ENCODE data around the gene XXYLT1. TPM values are rescaled to one million over a fixed set of nuclear protein-coding genes. Genes with fewer than 3 reads are reported as not detected.

XXYLT1 gene
- total RNA-seq, 1 donor from 2014 or later, result 9.8 TPM

DNA sequence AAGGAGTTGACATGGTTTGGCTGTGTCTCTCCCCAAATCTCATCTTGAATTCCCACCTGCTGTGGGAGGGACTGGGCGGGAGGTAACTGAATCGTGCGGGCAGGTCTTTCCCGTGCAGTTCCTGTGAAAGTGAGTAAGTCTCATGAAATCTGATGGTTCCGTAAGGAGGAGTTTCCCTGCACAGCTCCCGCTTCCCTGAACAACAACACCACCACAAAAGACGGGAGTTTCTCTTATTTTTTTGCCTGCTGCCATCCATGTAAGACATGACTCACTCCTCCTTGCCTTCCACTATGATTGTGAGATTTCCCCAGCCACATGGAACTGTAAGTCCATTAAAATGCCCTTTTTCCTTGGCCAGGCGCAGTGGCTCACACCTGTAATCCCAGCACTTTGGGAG lies 22.7 kb downstream of the XXYLT1 start:
- H3K27me3 ChIP-seq, result no peaks in the 10 kb centered on the region
- intact Hi-C loops (cut with DNase I), result no loop called here
- no peak for DNase-seq
- TF ChIP-seq CTCF (IDR thresholded peaks at IDR 0.05), result no peak
- no peak overlapping the region for H3K27ac ChIP-seq
- no peaks in the 10 kb centered on the region for H3K9me3 ChIP-seq
- H3K36me3 ChIP-seq, result no peaks in the 10 kb centered on the region
- no peak for ATAC-seq
- no peaks in the 10 kb centered on the region for H3K4me1 ChIP-seq
- H3K4me3 ChIP-seq, result no peak overlapping the region

DNA sequence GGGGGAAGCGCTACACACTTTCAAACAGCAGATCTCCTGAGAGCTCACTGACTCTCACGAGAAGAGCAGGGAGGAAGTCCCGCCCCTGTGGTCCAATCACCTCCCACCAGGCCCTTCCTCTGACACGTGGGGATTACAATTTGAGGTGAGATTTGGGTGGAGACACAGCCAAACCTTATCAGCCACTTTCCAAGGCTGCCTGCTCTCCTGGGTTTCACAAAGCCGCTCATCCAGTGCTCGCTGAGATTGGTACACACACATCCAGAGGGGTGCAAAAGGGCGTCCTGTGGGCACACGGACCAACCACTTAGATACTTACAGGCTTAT lies 23.1 kb downstream of the XXYLT1 start:
- H3K36me3 ChIP-seq, result no peaks in the 10 kb centered on the region
- H3K4me1 ChIP-seq, result no peaks in the 10 kb centered on the region
- H3K9me3 ChIP-seq, result no peaks in the 10 kb centered on the region
- intact Hi-C loops (cut with DNase I), result no loop called here
- DNase-seq (peak; percentile 17), ATAC-seq (no peak)
- TF ChIP-seq CTCF (IDR thresholded peaks at IDR 0.05), result no peak
- no peaks in the 10 kb centered on the region for H3K27me3 ChIP-seq
- H3K27ac ChIP-seq, result no peak overlapping the region
- H3K4me3 ChIP-seq, result no peak overlapping the region

GRCh38 chr3:195247086-195247862 lies 23.7 kb downstream of the XXYLT1 start:
- TF ChIP-seq CTCF (IDR thresholded peaks at IDR 0.05), result no peak
- H3K4me1 ChIP-seq, result no peaks in the 10 kb centered on the region
- H3K4me3 ChIP-seq, result no peak overlapping the region
- H3K27me3 ChIP-seq, result no peaks in the 10 kb centered on the region
- intact Hi-C loops (cut with DNase I), result no loop called here
- no peak for ATAC-seq
- H3K27ac ChIP-seq, result no peak overlapping the region
- H3K9me3 ChIP-seq, result no peaks in the 10 kb centered on the region
- peak; percentile 38 for DNase-seq
- no peaks in the 10 kb centered on the region for H3K36me3 ChIP-seq

GRCh38 chr3:195246581-195246995 lies 24.4 kb downstream of the XXYLT1 start:
- H3K36me3 ChIP-seq, result no peaks in the 10 kb centered on the region
- no peaks in the 10 kb centered on the region for H3K4me1 ChIP-seq
- H3K27me3 ChIP-seq, result no peaks in the 10 kb centered on the region
- H3K4me3 ChIP-seq, result no peak overlapping the region
- H3K9me3 ChIP-seq, result no peaks in the 10 kb centered on the region
- ATAC-seq, result no peak
- no peak overlapping the region for H3K27ac ChIP-seq
- DNase-seq, result peak; percentile 20
- no peak for TF ChIP-seq CTCF (IDR thresholded peaks at IDR 0.05)
- intact Hi-C loops (cut with DNase I), result no loop called here

- no peak overlapping the region for H3K4me3 ChIP-seq
- TF ChIP-seq CTCF (IDR thresholded peaks at IDR 0.05), result no peak
- H3K36me3 ChIP-seq, result no peaks in the 10 kb centered on the region
- ATAC-seq (no peak), DNase-seq (peak; percentile 17)
- no peak overlapping the region for H3K27ac ChIP-seq
- H3K27me3 ChIP-seq, result no peaks in the 10 kb centered on the region
- H3K9me3 ChIP-seq, result no peaks in the 10 kb centered on the region
- no peaks in the 10 kb centered on the region for H3K4me1 ChIP-seq
- intact Hi-C loops (cut with DNase I), result no loop called here
Measured at GRCh38 chr3:195245531-195245951, 25.4 kb downstream of the XXYLT1 start.
